Neural progenitor cell (in vitro differentiated cells): ENCODE data around the gene DOK3. TPM values are rescaled to one million over a fixed set of nuclear protein-coding genes. Genes with fewer than 3 reads are reported as not detected.

Source experiments
- DNase-seq: peaks from one replicate; pipeline ENCODE4 v3.0.0-alpha.2; 2016; ENCODE audit warnings: low spot score
- H2AFZ ChIP-seq: fragments of 200-600 bp; sonication (generic); replicated peaks from 2 replicates; pipeline ENCODE4 v1.6.1; 2016; ENCODE audit warnings: antibody characterized with exemption
- H3F3A ChIP-seq: fragments of 200-600 bp; sonication (generic); 2 replicates; pipeline ENCODE4 v1.6.1; 2016; ENCODE audit warnings: antibody characterized with exemption, low read depth
- H3K27ac ChIP-seq: fragments of 200-600 bp; sonication (generic); 2 replicates; pipeline ENCODE4 v1.5.1; 2016; ENCODE audit warnings: mild to moderate bottlenecking
- H3K27me3 ChIP-seq: fragments of 200-600 bp; sonication (generic); 2 replicates; pipeline ENCODE4 v1.6.1; 2016; ENCODE audit warnings: mild to moderate bottlenecking, moderate library complexity
- H3K36me3 ChIP-seq: fragments of 200-600 bp; sonication (generic); 2 replicates; pipeline ENCODE4 v1.5.1; 2016
- H3K4me1 ChIP-seq: fragments of 200-600 bp; sonication (generic); 2 replicates; pipeline ENCODE4 v1.6.1; 2016; ENCODE audit warnings: mixed run types
- H3K4me2 ChIP-seq: fragments of 200-600 bp; sonication (generic); 2 replicates; pipeline ENCODE4 v1.6.1; 2016
- H3K4me3 ChIP-seq: fragments of 200-600 bp; sonication (generic); 2 replicates; pipeline ENCODE4 v1.5.1; 2016
- H3K79me2 ChIP-seq: fragments of 200-600 bp; sonication (generic); 2 replicates; pipeline ENCODE4 v1.6.1; 2016; ENCODE audit warnings: low read depth
- H3K9ac ChIP-seq: fragments of 200-600 bp; sonication (generic); 2 replicates; pipeline ENCODE4 v1.6.1; 2016
- H3K9me3 ChIP-seq: fragments of 200-600 bp; sonication (generic); 2 replicates; pipeline ENCODE4 v1.5.1; 2016; ENCODE audit warnings: low read depth
- H4K20me1 ChIP-seq: fragments of 200-600 bp; sonication (generic); 2 replicates; pipeline ENCODE4 v1.6.1; 2016; ENCODE audit warnings: low read depth
- H3K27ac Mint-ChIP-seq: 3 replicates; pipeline ENCODE4 v1.8.0; 2021; ENCODE audit warnings: mixed read lengths
- H3K27me3 Mint-ChIP-seq: 2 replicates; pipeline ENCODE4 v1.8.0; 2022; ENCODE audit warnings: low read depth, mild to moderate bottlenecking, inconsistent platforms, moderate library complexity, mixed read lengths; ENCODE audit not compliant: insufficient read depth
- H3K36me3 Mint-ChIP-seq: 3 replicates; pipeline ENCODE4 v1.8.0; 2021; ENCODE audit warnings: mixed read lengths
- H3K4me1 Mint-ChIP-seq: 3 replicates; pipeline ENCODE4 v1.8.0; 2021; ENCODE audit warnings: mixed read lengths
- H3K4me3 Mint-ChIP-seq: 3 replicates; pipeline ENCODE4 v1.8.0; 2021; ENCODE audit warnings: mild to moderate bottlenecking, moderate library complexity, mixed read lengths
- H3K9me3 Mint-ChIP-seq: 3 replicates; pipeline ENCODE4 v1.8.0; 2020; ENCODE audit warnings: mixed read lengths
- CTCF ChIP-seq: fragments of 200-600 bp; sonication (generic); IDR thresholded peaks from 2 replicates; pipeline ENCODE4 v1.5.1; 2017; ENCODE audit warnings: antibody characterized with exemption, mild to moderate bottlenecking
- EZH2 ChIP-seq: fragments of 200-600 bp; sonication (generic); IDR thresholded peaks from 2 replicates; pipeline ENCODE4 v1.6.1; 2017; ENCODE audit warnings: antibody characterized with exemption, mild to moderate bottlenecking, moderate library complexity
- EZH2phosphoT487 ChIP-seq: fragments of 200-600 bp; sonication (generic); IDR thresholded peaks from 2 replicates; pipeline ENCODE4 v1.6.1; 2017; ENCODE audit warnings: antibody characterized with exemption
- total RNA-seq: library from RNA; depleted of rRNA; stranded (reverse); fragments of >200 nt; gene quantifications from 2 replicates; pipeline ENCODE4 v1.2.3, GENCODE V29; 2015; ENCODE audit warnings: low replicate concordance

Gene DOK3
- total RNA-seq, 1 donor from 2014 or later, result 0.54 TPM

- H3F3A ChIP-seq, result peaks cover 67% of the 10 kb centered on the region
- peaks cover 9% of the 10 kb centered on the region for H3K9me3 Mint-ChIP-seq
- no peaks in the 10 kb centered on the region for H3K27me3 ChIP-seq
- peaks cover 34% of the 10 kb centered on the region for H3K4me1 Mint-ChIP-seq
- H3K4me3 Mint-ChIP-seq, result peak overlapping the region; percentile 54
- H4K20me1 ChIP-seq, result peaks cover 51% of the 10 kb centered on the region
- no peak overlapping the region for H3K4me2 ChIP-seq
- H3K36me3 Mint-ChIP-seq, result peaks cover 48% of the 10 kb centered on the region
- H3K27me3 Mint-ChIP-seq, result peaks cover 20% of the 10 kb centered on the region
- H3K4me1 ChIP-seq, result peaks cover 27% of the 10 kb centered on the region
- no peak overlapping the region for H3K4me3 ChIP-seq
- H3K9me3 ChIP-seq, result no peaks in the 10 kb centered on the region
- H3K27ac ChIP-seq, result no peak overlapping the region
- H3K36me3 ChIP-seq, result peaks cover 14% of the 10 kb centered on the region
- H3K27ac Mint-ChIP-seq, result no peak overlapping the region
- H3K9ac ChIP-seq, result no peak overlapping the region
- no peak overlapping the region for H2AFZ ChIP-seq
- H3K79me2 ChIP-seq, result peaks cover 80% of the 10 kb centered on the region
- TF ChIP-seq EZH2phosphoT487 (no peak), CTCF (no peak), EZH2 (no peak)
- no peak for DNase-seq
Observed at GRCh38 chr5:177466861-177467260, 42.8 kb downstream of the DOK3 start.

GRCh38 chr5:177465044-177465443 is 44.6 kb downstream of the DOK3 start:
- peaks cover 14% of the 10 kb centered on the region for H3K36me3 ChIP-seq
- H3K9ac ChIP-seq, result no peak overlapping the region
- H3K27me3 Mint-ChIP-seq, result peaks cover 10% of the 10 kb centered on the region
- no peaks in the 10 kb centered on the region for H3K9me3 ChIP-seq
- H2AFZ ChIP-seq, result no peak overlapping the region
- no peak overlapping the region for H3K4me2 ChIP-seq
- no peak overlapping the region for H3K4me3 Mint-ChIP-seq
- peaks cover 48% of the 10 kb centered on the region for H4K20me1 ChIP-seq
- peaks cover 73% of the 10 kb centered on the region for H3F3A ChIP-seq
- no peak overlapping the region for H3K27ac ChIP-seq
- H3K4me1 ChIP-seq, result peaks cover 9% of the 10 kb centered on the region
- no peaks in the 10 kb centered on the region for H3K27me3 ChIP-seq
- H3K4me1 Mint-ChIP-seq, result peaks cover 25% of the 10 kb centered on the region
- no peak overlapping the region for H3K4me3 ChIP-seq
- DNase-seq, result no peak
- peaks cover 45% of the 10 kb centered on the region for H3K36me3 Mint-ChIP-seq
- peaks cover 62% of the 10 kb centered on the region for H3K79me2 ChIP-seq
- H3K27ac Mint-ChIP-seq, result no peak overlapping the region
- TF ChIP-seq CTCF (no peak), EZH2phosphoT487 (no peak), EZH2 (no peak)
- H3K9me3 Mint-ChIP-seq, result peaks cover 9% of the 10 kb centered on the region

DNA sequence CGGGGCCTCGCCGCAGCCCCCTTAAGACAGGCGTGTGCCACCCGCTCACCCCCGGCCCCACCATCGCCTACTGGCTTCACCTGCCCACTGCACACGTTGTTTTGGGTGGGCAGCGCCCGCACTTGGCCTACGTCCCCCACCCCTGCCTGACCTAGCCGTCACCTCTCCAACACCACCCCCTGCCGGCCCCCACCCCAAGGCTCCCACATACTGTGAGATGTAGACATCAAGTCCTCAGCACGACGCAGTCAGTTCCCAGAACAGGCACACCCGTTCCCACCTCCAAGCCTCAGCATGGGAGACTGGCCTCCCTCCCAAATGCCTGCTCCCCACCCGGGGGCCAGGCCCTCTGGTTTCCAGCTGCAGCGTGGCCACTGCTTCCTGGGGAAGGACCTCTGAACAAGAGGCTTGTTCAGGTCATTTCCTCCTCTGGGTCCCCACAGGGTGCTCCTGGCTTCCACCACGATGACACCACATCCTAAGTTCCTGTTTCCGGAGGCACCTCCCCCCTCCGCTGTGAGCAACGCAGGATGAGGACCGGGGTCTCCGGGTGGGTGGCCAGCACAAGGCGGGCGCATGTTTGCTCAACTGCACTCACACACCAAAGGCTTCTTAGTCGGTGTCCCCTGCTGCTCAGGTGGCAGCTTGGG is 47.5 kb downstream of the DOK3 start:
- Mint-ChIP-seq H3K4me1 (peaks cover 20% of the 10 kb centered on the region), H3K27me3 (peaks cover 4% of the 10 kb centered on the region), H3K36me3 (peaks cover 39% of the 10 kb centered on the region), H3K4me3 (no peak overlapping the region), H3K27ac (no peak overlapping the region), H3K9me3 (peaks cover 9% of the 10 kb centered on the region)
- no peak for DNase-seq
- Histone ChIP-seq H3K9me3 (no peaks in the 10 kb centered on the region), H3K4me2 (no peak overlapping the region), H3K27me3 (no peaks in the 10 kb centered on the region), H2AFZ (no peak overlapping the region), H3K79me2 (peaks cover 38% of the 10 kb centered on the region), H3K36me3 (peaks cover 14% of the 10 kb centered on the region), H3K9ac (no peak overlapping the region), H3K4me1 (peaks cover 2% of the 10 kb centered on the region), H3K27ac (no peak overlapping the region), H4K20me1 (peaks cover 49% of the 10 kb centered on the region), H3F3A (peaks cover 83% of the 10 kb centered on the region), H3K4me3 (no peak overlapping the region)
- TF ChIP-seq EZH2phosphoT487 (no peak), EZH2 (no peak), CTCF (no peak)
